B cell (primary cell): ENCODE data around the gene RBM20.

ENCODE experiments used
- CTCF ChIP-seq: fragments of 200-600 bp; IDR thresholded peaks from one replicate; pipeline ENCODE4 v1.8.0; 2022; ENCODE audit warnings: antibody characterized with exemption, mild to moderate bottlenecking
- EZH2 ChIP-seq: IDR thresholded peaks from 2 replicates; pipeline ENCODE4 v1.6.1; 2012; ENCODE audit warnings: borderline replicate concordance, low read depth, mild to moderate bottlenecking, moderate library complexity, low read length; ENCODE audit not compliant: insufficient read depth, poor library complexity, severe bottlenecking

DNA sequence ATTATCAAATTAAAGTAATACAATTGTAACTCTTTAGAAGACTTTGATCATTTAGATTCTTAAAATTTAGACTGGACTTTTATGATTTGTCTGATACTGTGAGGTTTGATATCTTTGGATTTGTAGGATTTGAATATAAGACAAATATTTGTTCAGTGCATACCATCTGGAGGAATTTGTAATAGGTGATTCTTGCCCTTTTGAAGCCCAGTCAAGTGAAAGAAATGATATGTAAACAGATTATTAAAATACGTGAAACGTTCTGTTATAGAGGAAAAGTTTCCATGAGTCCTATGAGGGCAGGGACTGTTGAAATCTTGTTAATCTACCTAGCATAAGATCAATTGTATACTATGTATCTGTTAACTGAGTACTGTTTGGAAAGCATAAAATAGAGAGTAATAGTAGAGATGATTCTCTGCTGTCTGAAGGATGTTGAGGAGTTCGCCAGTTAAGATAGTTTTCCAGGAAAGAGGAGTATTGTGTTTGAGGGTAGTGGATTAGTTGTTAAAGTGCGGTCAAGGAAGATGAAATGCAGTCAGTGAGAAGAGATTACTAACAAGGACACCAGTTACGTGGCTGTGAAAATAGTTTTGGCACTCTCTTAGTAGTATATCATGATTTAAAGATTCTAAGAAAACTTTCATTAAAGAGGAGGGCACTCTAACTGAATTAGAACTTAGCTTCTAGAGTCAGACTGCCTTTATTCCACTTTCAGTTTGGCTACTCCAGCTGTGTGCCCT is 242.0 kb downstream of the RBM20 start:
- TF ChIP-seq CTCF (no peak), EZH2 (no peak)
